ENCODE results near the gene AURKAIP1. TPM values are rescaled to one million over a fixed set of nuclear protein-coding genes. Genes with fewer than 3 reads are reported as not detected.

The AURKAIP1 gene
- total and polyA plus RNA-seq, 2 of the 4 experiments (the other 2 are of a cell fraction) = 45.7 to 107 TPM

- Histone ChIP-seq H2BK5ac (ENCODE audit: low read depth, low read length, poor library complexity, severe bottlenecking) (no peak overlapping the region), H3K14ac (replicated peaks; ENCODE audit: low read depth, low read length) (no peak overlapping the region), H4K91ac (ENCODE audit: insufficient read depth, low read depth, low read length) (no peak overlapping the region), H2AFZ (replicated peaks; ENCODE audit: low read length, poor library complexity) (no peak overlapping the region), H3K27me3 (ENCODE audit: control insufficient read depth, insufficient read depth, low read length) (no peaks in the 10 kb centered on the region), H3K9me1 (ENCODE audit: insufficient read depth, low read length) (no peaks in the 10 kb centered on the region), H3K9ac (ENCODE audit: low read depth, low read length) (no peak overlapping the region), H3K79me1 (ENCODE audit: low read depth in 1 of 2, low read length in 2 of 2) (no peaks in the 10 kb centered on the region), H2BK15ac (ENCODE audit: low read depth, low read length) (no peak overlapping the region), H3K9me3 (ENCODE audit: control insufficient read depth, insufficient read depth, low read length) (no peaks in the 10 kb centered on the region), H2AK9ac (replicated peaks; ENCODE audit: low read depth, low read length, poor library complexity) (peak overlapping the region; percentile 72), H2BK120ac (ENCODE audit: low read depth, low read length) (no peak overlapping the region), H3K27ac (ENCODE audit: insufficient read depth, low read length) (no peak overlapping the region), H3K4me3 (ENCODE audit: insufficient read depth, low read depth, low read length) (no peak overlapping the region), H4K8ac (ENCODE audit: low read depth in 2 of 2, low read length in 2 of 2) (no peak overlapping the region), H4K20me1 (ENCODE audit: insufficient read depth, low read length) (no peaks in the 10 kb centered on the region), H2BK20ac (ENCODE audit: low read depth, low read length) (no peak overlapping the region), H3K4me2 (ENCODE audit: low read depth, low read length) (no peak overlapping the region), H3K23ac (ENCODE audit: low read depth, low read length) (no peak overlapping the region), H3K36me3 (ENCODE audit: control insufficient read depth, insufficient read depth, low read length) (no peaks in the 10 kb centered on the region), H2AK5ac (ENCODE audit: low read depth, low read length) (no peak overlapping the region), H3K56ac (ENCODE audit: extremely low read depth, insufficient read depth, low read length) (no peak overlapping the region), H3K4me1 (ENCODE audit: control insufficient read depth, insufficient read depth, low read length) (peaks cover 3% of the 10 kb centered on the region; the same call in 1 of the 2 replicates), H4K5ac (ENCODE audit: low read depth, low read length) (no peak overlapping the region), H3K18ac (ENCODE audit: low read depth, low read length) (no peak overlapping the region), H3K4ac (ENCODE audit: low read depth, low read length) (no peak overlapping the region)
- DNase-seq (no peak), ATAC-seq (ENCODE audit: low read depth) (no peak)
- no TSS peak for BruUV-seq (replicated peaks)
- intact Hi-C loops (cut with micrococcal nuclease) (no loop called here), dilution Hi-C loops (cut with HindIII; ENCODE audit: low sequenced_read_pairs, unreplicated experiment) (no loop called here), in situ Hi-C loops (cut with MboI; ENCODE audit: low sequenced_read_pairs) (no loop called here)
- ChIA-PET POLR2A (ENCODE audit: unreplicated experiment) (no interaction called here), CTCF (no interaction called here)
- whole genome bisulfite sequencing, 2 experiments (ENCODE audit: extremely low coverage in 2 of 2, insufficient read length in 1 of 2) = 89% methylated on average over 10 of the region's 26 CpGs; no CpG with 5 or more reads in 1 of the 2 experiments
- TF ChIP-seq MXI1 (IDR thresholded peaks at IDR 0.05; ENCODE audit: borderline replicate concordance, low read depth, low read length) (no peak), POLR2A (IDR thresholded peaks at IDR 0.05; ENCODE audit: low read depth, low read length) (no peak), MAZ (IDR thresholded peaks at IDR 0.05; ENCODE audit: borderline replicate concordance, low read depth, low read length) (no peak), FOS (IDR thresholded peaks at IDR 0.05; ENCODE audit: low read depth, low read length) (no peak), RAD21 (IDR thresholded peaks at IDR 0.05; ENCODE audit: low read length) (no peak), CEBPB (IDR thresholded peaks at IDR 0.05; ENCODE audit: low read depth, low read length) (no peak), RFX5 (IDR thresholded peaks at IDR 0.05; ENCODE audit: low read depth, low read length) (no peak), MAFK (IDR thresholded peaks at IDR 0.05; ENCODE audit: low read depth, low read length) (no peak), CTCF (conservative IDR thresholded peaks at IDR 0.05; ENCODE audit: low read depth, low read length) (no peak), BHLHE40 (IDR thresholded peaks at IDR 0.05; ENCODE audit: low read depth, low read length) (no peak), CHD1 (IDR thresholded peaks at IDR 0.05; ENCODE audit: low read depth, low read length) (no peak), RCOR1 (IDR thresholded peaks at IDR 0.05; ENCODE audit: insufficient replicate concordance, low read length) (no peak), NFE2L2 (IDR thresholded peaks at IDR 0.05; ENCODE audit: low read depth, low read length) (no peak)
- TF ChIP-seq, protein P1, sequence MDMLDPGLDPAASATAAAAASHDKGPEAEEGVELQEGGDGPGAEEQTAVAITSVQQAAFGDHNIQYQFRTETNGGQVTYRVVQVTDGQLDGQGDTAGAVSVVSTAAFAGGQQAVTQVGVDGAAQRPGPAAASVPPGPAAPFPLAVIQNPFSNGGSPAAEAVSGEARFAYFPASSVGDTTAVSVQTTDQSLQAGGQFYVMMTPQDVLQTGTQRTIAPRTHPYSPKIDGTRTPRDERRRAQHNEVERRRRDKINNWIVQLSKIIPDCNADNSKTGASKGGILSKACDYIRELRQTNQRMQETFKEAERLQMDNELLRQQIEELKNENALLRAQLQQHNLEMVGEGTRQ (IDR thresholded peaks at IDR 0.05; ENCODE audit: low read depth, low read length) = no peak
- TF ChIP-seq, protein P2, sequence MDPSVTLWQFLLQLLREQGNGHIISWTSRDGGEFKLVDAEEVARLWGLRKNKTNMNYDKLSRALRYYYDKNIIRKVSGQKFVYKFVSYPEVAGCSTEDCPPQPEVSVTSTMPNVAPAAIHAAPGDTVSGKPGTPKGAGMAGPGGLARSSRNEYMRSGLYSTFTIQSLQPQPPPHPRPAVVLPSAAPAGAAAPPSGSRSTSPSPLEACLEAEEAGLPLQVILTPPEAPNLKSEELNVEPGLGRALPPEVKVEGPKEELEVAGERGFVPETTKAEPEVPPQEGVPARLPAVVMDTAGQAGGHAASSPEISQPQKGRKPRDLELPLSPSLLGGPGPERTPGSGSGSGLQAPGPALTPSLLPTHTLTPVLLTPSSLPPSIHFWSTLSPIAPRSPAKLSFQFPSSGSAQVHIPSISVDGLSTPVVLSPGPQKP (IDR thresholded peaks at IDR 0.05; ENCODE audit: borderline replicate concordance, low read depth, low read length) = no peak
Measured at GRCh38 chr1:1418464-1419362, 43.7 kb upstream of the AURKAIP1 start.
